Fibroblast of skin of abdomen (primary cell): ENCODE results near the gene BEND6.
"Not testable (repeated sequence)": the region's sequence is repeated elsewhere in the genome, so short reads cannot be mapped to it uniquely, and the experiment has no call there.

Source experiments
- DNase-seq: peaks from one replicate; pipeline ENCODE4 v3.0.0-alpha.2; 2013

BEND6 gene

DNA sequence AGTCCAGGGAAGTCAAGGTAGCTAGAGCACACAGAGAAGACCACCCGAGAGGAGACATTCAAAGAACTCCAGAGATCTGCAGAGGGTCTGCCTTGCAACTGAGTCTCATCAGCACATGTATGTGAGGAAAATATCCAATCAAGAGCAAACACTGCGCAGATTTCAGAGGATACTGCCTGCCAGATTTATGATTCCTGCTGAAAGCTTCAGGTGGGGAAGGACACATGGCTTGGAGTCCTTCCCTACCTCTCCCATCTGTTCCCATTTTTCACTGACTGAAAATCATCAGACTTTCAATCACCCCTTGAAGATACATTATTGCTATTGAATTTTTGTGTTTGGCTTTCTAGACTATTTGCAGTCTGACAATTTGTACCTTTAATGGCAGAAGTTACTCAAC lies 84.0 kb downstream of the BEND6 start:
- DNase-seq = no peak

DNA sequence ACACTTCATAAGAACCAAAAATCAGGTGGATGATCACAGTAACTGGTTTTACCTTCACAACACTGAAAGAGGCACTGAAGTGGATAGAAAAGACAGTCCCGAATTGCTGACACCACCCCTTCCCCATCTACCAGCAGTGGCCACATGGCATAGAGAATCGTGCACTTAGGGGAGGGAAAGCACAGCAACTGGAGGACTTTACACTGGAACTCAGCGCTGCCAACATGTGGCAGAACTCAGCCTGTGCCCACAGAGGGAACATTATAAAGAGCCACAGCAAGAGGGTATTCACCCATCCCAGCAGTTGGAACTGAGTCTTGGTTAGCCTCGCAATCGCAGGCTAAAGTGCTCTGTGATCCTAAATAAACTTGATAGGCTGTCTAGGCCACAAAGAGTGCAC lies 85.1 kb downstream of the BEND6 start:
- DNase-seq = no peak

DNA sequence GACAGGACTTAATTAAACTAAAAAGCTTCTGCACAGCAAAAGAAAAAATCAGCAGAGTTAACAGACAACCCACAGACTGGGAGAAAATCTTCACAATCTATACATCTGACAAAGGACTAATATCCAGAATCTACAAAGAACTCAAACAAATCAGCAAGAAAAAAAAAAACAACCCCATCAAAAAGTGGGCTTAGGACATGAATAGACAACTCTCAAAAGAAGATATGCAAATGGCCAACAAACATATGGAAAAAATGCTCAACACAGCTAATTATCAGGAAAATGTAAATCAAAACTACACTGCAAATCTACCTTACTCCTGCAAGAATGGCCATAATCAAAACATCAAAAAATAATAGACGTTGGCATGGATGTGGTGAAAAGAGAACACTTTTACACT lies 89.2 kb downstream of the BEND6 start:
- DNase-seq = not testable (repeated sequence)

DNA sequence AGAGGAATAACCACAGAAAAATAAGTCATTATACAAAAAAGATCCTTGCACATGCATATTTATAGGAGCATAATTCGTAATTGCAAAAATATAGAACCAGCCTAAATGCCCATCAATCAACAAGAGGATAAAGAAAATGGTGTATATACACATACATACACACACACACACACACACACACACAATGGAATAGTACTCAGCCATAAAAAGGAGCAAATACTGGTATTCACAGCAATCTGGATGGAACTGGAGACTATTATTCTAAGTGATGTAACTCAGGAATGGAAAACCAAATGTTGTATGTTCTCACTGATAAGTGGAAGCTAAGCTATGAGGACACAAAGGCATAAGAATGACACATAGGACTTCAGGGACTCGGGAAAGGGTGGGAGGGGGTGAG lies 89.7 kb downstream of the BEND6 start:
- no peak for DNase-seq

DNA sequence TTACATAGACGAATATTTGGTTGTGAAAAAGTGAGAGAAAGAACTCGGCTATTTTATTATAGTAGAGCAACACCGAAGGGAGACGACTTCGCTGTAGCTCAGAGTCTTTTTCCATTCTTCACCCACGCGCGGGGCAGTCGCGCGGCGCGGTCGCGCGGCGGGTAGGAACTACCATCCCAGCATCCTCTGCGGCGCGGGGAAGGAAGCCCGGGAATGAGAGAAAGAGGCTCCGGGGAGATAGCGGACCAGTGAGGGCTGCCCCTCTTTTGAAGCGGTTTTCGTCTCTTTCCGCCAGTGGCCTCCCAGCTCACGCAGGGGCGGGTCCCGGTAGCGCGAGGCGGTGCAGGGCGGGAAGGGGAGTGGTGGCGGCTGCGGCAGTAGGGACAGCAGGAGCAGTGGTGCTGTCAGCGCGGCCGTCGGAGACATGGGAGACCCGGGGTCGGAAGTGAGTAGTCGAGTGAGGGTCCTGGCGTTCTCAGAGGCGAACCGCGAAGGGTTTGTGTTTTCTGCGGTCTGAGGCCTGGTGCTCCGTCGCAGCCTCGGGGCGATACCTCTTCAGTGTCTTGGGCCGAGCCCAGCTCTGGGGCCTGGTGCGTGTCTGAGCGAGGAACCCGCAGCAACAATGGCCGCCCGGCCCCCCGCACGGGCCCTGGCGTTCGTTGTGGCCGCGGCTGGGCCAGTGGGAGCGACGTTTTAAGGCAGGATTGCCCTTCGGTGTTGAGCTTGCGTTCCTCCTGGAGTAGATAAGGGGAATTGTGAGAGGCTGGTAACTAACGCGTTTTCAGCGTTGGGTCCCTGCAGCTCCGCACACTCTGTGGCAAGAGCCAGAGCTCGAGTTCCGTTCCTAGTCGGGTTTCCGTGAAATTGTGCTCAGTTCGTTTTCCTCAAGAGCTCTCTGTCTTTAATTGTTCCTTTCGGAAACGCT lies 91.7 kb downstream of the BEND6 start, which contains the start of gene KIAA1586:
Gene KIAA1586, plus strand, starts transcription at position 362 of the 925 bp plus-strand sequence. Its CDS starts 63 bp downstream, at position 425.
- peak; percentile 89 for DNase-seq

DNA sequence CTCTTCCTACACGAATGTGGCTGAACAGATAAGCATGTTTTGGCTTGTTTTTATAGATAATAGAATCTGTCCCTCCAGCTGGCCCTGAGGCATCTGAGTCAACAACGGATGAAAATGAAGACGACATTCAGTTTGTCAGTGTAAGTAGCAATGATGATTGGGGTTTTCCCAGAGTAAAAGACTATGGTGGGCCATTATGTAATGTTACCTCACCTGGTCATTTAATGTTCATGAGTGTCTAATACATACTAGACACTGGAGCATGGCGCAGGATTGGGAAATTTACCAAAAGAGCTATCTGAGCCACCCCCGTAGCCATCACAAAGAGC lies 92.3 kb downstream of the BEND6 start:
- not testable (repeated sequence) for DNase-seq

DNA sequence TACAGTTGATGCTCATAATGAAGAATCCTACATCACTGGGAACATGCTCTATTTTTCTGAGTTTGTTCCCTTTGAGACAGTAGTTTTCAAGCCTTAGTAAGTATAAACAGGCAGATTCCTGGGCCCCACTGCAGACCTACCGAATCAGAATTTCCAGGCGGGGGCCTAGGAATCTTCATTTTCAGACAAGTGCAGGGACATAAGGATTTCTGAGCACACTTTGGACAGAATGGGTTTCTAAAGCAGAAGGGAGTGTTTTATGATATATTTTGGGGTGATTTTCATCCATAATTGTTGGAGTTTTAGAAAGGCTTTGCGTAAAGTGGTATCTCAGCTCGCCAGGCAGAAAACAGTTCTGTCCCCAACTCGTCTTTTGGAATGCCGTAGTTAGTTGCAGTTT lies 93.0 kb downstream of the BEND6 start:
- DNase-seq = not testable (repeated sequence)

DNA sequence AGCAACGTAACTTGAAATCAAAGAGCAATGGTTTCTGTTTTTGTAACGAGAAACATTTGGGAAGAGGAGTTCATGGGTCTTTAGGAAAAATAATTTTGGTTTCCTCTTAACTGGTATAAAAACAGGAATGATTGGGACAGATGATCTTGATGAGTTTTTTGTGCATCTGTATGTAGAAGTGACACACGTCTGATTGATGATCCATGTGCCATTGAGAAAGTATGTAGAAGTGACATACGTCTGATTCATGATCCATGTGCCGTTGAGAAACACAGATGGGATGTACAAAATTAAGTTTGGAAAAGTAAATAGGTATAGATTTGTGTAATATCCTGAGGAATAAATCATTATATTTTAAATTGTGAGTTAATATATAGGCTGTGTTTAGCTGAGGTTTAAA lies 93.7 kb downstream of the BEND6 start:
- peak; percentile 39 for DNase-seq

DNA sequence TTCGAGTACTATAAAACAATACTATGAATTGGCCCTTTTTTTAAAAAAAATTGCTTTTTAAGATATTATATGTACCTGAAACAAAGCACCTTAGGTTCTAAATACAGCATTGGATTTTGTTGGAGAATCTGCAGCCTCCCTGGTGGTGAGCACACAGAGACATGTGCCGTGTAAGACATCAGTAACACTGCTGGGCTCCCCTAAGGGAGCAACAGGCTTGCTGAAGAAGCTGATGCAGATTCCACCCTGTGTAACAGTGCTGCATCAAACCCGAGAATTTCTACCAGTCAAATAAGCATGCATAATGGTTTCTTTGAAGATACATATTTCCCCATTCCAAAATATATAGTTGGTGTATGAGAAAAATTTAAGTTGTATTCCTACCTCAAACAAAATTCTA lies 108.9 kb downstream of the BEND6 start:
- no peak for DNase-seq

DNA sequence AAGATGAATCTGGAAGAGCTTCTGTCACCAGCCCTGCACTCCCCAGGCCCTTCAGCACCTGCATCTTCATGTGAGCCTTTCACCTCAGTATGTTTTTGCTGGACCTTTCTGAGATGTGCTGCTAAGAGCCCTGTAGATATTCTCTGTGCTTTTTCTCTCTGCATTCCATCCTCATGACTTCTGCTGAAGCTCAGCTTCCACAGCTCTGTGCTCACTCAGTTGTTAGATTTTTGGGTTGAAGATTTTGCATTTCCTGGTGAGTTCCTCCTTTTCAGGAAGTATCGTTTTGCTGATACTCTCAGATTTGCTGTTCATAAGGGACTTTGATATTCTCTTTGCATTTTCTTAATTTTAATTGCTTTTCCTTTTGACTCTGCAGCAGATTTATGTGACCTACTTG lies 109.9 kb downstream of the BEND6 start:
- peak; percentile 38 for DNase-seq

DNA sequence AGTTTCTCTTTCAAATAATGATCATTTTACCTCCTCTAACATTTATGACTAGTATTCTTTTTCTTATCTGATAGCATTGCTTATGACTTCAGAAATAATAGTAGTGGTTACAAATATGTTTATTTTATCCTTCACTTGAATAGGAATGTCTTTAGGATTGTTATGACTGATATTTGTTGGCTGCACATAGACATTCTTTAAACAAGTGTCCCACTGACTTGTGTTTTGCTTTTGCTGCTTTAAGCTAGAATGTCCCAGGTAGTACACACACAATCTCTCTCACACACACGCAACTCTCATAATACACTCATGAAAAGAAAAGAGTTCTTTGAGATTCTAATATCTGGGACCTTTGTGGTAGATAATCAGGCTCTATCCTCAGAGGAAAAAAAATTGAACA lies 113.2 kb downstream of the BEND6 start:
- peak; percentile 2 for DNase-seq

DNA sequence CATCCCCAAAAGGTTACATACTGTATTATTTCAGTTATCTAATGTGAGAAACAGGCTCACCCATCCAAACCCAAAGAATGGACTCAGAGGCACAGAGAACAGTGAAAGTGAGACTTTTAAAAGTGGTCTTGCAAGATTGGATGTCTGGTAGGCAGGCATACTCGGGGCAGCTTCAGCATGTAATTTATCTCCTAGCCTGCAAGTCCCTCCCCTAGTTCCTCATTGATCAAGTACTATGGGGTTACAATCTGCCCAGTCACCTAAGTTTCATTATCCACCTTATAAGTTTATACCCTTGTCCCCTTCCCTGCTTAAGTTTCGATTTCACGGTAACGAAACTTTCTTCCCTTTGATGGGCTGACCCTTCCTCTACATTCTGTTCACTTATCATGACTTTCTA lies 114.3 kb downstream of the BEND6 start:
- no peak for DNase-seq

DNA sequence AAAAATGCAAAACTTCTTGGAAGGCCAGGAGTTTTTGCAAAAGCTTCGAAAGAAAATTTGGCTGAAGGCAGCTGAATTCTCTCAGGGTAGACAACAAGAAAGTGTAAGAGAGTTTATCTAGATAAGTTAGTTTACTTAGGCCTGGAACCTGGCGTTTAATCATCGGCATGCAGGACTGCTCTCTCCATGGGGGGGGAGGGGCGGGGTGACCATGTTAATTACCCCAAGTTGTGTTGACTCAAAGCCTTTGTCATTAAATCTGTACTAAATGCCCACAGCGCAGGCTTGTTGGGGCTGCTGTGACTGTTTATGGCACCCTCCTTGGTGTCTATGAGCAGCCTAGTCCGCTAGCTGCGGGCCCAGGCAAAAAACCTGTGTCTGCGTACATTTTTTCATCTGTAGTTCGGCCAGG lies 115.0 kb downstream of the BEND6 start:
- no peak for DNase-seq

DNA sequence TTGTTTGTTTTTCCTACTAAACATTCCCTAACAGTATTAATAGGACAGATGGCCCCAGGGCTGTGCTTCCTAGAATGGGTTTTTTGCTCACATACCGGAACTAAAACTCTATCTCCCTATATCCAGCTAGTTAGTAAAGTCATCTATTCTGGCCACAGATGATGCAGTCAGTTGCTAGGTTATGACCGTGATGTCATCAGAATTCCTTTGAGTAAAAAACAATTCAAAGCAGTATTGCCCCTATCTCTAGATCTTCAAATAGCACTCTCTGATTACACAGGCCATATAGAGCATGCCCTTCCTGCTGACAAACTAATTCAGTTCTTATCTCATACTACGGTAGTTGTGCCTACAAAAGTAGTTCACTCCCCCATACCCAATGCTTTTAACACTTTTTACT lies 117.2 kb downstream of the BEND6 start:
- no peak for DNase-seq

DNA sequence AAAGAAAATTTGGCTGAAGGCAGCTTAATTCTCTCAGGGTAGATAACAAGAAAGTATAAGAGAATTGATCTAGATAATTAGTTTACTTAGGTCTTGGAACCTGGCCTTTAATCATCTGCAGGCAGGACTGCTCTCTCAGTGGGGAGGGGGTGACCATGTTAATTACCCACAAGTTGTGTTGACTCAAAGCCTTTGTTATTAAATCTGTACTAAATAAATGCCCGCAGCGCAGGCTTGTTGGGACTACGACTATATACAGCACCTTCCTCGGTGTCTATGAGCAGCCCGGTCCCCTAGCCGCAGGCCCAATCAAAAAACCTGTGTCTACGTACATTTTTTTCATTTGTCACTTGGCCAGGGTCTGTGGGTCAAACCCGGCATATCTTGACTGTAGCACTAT lies 119.5 kb downstream of the BEND6 start:
- no peak for DNase-seq

DNA sequence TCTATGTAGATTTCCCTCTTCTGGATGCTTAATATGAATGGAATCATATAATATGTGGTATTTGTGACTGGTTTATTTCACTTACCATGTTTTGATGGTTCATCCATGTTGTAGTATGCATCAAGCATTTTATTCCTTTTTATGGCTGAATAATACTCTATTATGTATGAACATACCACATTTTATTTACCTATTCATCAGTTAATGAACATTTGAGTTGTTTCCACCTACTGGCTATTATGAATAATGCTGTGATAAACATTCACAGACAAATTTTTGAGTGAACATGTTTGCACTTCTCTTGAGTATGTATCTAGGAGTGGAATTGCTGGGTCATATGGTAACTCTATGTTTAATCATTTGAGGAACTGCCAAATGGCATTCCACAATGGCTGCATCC lies 120.2 kb downstream of the BEND6 start:
- DNase-seq = peak; percentile 4
